NCI-H1105 (cell line): ENCODE results near the gene IQCN.

ENCODE experiments used
- DNase-seq: peaks from one replicate; lab custom pipeline; 2025; lab: John Stamatoyannopoulos, UW

Gene IQCN

GRCh38 chr19:18304458-18305310, 30.4 kb upstream of the IQCN start:
- DNase-seq, result no peak

GRCh38 chr19:18304208-18304457, 29.9 kb upstream of the IQCN start:
- no peak for DNase-seq

- no peak for DNase-seq
Observed at GRCh38 chr19:18301718-18302111, 27.5 kb upstream of the IQCN start.

GRCh38 chr19:18300930-18301717, 26.9 kb upstream of the IQCN start:
- DNase-seq, result no peak

GRCh38 chr19:18299654-18300053, 25.4 kb upstream of the IQCN start:
- DNase-seq, result no peak

- no peak for DNase-seq
Observed at GRCh38 chr19:18298601-18299000, 24.3 kb upstream of the IQCN start.

- DNase-seq, result no peak
Observed at GRCh38 chr19:18297308-18297707, 23.1 kb upstream of the IQCN start.

- DNase-seq, result no peak
Observed at GRCh38 chr19:18295034-18295451, 20.8 kb upstream of the IQCN start.

- peak; percentile 14 for DNase-seq
Observed at GRCh38 chr19:18294467-18294864, 20.2 kb upstream of the IQCN start.

GRCh38 chr19:18293642-18294466, 19.6 kb upstream of the IQCN start:
- no peak for DNase-seq

- peak; percentile 31 for DNase-seq
Observed at GRCh38 chr19:18292810-18293641, 18.8 kb upstream of the IQCN start.

GRCh38 chr19:18292462-18292809, 18.2 kb upstream of the IQCN start:
- no peak for DNase-seq

- peak; percentile 13 for DNase-seq
Observed at GRCh38 chr19:18291590-18292461, 17.6 kb upstream of the IQCN start.

GRCh38 chr19:18291019-18291524, 16.8 kb upstream of the IQCN start:
- no peak for DNase-seq

GRCh38 chr19:18290302-18291018, 16.2 kb upstream of the IQCN start:
- no peak for DNase-seq

- no peak for DNase-seq
Observed at GRCh38 chr19:18289471-18290301, 15.4 kb upstream of the IQCN start.

GRCh38 chr19:18287836-18288772, 13.9 kb upstream of the IQCN start:
- DNase-seq, result no peak
